GM21367 (cell line): ENCODE measurements around the gene SMARCD3.

Source experiments
- ATAC-seq: cut with Tn5 transposase; IDR thresholded peaks from one replicate; pipeline ENCODE4 v1.9.1; 2021; ENCODE audit not compliant: unreplicated experiment

Gene SMARCD3

DNA sequence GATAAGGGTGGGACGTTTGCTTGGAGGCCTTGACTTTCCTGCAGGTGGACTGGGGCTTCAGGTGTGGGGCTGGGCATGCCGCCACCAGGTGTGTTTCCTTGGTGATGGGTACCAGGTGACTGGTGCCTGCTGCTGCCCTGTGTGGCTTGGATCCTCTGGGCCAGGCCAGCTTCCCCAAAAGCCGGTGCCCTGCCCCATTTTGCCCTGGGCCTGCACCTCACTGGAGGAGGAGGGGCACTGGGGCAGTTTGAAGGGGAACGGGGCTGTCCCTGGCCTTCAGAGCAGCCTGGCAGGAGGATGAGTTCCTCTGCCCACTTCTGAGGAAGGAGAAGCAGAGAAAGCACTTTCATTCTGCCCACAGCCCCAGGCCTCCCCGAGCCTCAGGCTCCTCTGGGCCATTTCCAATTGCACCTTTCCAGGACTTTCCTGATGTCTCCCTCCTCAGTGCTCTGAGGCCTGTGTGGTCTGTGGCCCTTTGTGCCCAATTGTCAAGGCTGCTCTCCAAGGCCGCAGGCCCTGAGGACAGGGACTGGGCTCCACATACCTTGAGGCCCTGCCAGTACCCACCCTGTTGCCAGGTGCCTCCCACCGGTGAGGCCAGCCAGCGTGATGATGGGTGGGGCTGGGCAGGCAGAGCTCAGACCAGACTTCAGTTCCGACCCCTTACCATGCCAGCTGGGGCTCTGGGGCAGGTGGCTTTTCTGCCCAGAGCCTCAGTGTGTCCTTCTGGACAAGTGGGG lies 25.3 kb upstream of the SMARCD3 start:
- no peak for ATAC-seq

DNA sequence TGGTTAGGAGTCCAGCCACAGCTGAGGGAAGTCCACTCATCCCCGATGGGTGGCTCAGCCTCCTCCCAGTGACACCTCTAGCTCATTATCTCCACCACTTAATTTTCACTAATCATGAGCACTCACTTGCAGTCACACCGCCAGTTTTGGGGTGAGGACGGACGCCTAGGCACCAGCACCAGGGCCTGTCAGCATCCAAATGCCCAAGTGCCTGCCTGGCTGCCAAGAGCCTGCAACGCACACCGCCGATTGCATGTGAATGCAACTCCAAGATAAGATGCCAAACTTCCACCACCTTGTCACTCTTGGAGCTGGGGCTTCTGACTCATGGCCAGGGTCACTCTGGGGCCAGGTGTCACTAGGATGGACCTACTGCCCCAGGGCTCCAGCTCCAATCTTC lies 24.4 kb upstream of the SMARCD3 start:
- no peak for ATAC-seq

DNA sequence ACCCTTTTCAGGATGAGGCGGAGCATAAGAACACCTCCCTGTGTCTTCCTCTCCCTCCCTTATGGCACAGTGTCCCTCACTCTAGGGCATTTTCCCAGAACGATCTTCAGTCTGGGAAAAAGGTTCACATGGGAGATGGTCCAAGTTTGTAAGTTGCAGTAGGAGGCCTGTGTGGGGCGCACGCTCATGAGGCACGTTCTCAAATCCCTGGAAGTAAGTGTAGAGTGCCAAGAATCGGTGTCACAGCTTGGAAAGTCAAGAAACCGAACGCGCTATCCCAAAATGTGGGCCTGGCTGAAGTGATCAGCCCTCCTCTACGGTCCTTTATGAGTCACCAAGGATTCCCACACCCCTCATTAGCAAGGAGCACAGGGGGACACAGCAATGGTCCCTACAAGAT lies 23.9 kb upstream of the SMARCD3 start:
- no peak for ATAC-seq

DNA sequence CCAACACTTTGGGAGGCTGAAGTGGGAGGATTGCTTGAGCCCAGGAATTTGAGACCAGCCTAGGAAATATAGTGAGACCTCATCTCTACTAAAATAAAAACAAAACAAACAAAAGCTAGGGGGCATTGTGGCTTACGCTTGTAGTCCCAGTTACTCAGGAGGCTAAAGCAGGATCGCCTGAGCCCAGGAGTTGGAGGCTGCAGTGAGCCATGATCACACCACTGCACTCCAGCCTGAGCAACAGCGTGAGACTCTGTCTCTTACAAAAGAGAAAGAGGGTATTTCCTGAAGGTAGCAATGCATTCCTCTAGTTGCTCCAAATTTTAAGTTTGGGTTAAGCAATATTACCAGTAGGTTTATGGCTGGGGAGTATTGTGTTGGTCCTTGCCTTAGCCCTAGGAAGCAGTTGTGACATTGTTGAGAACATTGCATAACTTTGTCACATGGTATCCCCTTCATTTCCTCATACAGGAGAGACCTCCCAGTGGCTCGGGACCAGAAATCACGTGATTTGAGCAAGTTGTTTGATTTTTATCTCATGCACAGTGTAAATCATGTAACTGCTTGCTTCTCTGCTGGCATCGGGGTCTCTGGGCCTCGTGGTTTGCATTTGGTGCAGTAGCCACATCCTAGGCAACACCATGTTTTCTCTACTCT lies 23.3 kb upstream of the SMARCD3 start:
- no peak for ATAC-seq

DNA sequence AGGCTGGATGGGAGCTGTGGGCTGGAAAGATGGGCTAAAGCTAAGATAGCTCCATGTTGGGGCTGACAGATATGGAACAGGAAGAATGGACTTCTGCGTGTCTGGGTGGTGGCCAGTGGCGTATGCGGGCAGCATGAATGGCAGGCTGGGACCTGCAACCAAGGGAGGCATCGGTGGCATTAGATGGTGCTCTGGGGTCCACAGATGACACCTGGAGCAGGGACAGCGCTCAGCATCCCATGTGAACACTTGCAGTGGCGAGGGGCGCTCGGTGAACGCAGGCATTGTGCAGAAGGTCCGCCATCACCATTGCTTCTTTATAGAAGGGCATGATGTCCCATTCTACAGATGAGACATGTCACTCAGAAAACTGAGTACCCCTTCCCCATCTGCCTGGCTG lies 21.0 kb upstream of the SMARCD3 start:
- no peak for ATAC-seq

DNA sequence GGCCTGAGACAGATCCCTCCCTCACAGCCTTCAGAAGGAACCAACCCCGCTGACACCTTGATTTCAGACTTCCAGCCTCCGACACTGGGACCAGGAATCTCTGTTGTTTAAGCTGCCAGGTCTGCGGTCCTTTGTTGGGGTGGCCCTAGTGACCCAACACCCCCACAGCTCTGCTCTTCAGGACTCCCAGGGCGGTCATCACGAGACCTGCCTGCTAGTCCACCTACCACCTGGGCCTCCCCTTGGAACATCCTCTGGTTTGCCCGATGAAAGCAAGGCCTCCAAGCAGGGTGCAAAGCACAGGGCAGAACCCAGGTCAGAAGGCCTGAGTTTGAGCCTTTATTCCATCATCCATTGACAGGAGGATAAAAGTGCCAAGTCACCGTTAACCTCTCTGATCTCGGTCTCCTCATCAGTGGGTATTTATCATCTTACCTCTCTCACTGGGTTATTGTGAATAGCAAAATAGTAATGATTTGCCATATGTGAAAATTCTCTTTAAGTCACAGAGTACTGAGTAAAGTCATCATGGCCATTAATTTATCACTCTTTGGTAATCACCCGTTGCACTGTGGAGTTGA lies 16.9 kb upstream of the SMARCD3 start:
- no peak for ATAC-seq

DNA sequence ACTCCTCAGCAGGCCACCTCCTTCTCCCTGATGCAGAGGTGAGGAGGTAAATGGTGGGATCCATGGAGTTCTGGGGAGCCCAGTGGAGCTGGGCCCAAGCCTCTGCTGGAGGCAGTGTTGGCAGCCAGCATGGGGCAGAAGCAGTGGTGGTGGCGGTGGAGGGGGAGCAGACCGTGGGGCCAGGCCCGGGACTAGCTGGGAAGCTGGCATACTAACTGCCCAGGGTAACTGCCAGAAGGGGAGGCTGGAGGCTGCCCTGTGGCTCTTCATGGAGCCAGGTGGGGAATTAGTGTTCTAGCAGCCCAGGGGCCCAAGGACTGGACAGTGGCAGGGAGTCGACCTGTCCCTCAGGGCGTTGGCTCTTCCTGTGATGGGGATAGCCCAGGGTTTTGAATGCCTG lies 16.1 kb upstream of the SMARCD3 start:
- ATAC-seq = no peak

DNA sequence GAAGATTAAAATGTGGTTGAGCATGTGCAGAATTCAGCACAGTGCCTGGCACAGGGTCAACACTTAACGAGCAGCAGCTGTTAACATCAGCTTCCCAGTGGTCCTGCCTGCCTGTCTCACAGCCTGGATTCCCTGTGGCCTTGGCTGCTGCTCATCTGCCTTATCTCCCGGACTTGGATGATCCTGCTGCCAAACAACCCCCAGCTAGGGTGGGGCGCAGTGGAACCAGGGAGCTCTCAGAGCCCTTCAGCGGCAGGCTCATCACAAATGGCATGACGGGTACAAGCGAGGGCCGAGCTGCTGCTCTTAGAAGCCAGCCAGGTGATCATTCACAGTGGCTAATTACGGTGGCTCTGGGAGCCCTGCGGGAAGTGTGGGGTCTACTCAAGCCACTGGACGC lies 13.0 kb upstream of the SMARCD3 start:
- ATAC-seq = no peak

DNA sequence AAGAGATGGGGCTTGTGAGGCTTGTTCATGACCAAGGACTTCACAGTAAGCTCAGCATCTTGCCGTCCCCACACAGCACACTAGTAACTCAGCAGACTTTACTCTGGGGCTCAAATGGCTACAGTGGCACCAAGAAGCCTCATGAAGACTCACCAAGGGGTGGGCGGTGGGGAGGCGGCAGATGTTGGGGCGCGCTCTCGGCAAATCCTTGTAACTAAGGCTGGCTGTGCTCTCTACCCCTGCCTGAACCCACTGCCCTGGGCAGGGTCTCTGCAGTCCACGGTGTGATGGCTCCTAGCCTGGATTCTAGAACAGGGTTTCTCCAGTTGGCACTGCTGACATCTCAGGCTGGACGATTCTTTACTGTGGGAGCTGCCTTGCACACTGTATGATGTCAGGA lies 12.4 kb upstream of the SMARCD3 start:
- ATAC-seq = no peak

DNA sequence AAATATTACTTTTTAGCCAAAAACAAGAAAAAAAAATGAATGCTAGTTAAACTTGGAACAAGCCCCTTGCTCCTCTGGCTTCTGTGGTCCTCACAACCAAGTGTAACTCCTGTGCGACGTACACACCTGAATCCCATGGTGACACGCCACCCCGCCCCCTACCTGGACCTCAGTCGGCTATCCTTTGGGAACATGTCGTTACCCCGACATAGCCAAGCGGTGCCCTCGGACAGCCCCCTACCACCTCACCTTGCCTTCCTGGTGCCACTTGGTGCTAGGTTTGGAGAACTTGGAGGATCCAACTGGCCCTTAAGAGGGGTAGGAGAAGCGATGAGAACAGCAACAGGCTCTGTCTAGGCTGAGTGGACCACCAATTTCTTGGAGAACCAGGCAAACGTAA lies 12.0 kb upstream of the SMARCD3 start:
- no peak for ATAC-seq

DNA sequence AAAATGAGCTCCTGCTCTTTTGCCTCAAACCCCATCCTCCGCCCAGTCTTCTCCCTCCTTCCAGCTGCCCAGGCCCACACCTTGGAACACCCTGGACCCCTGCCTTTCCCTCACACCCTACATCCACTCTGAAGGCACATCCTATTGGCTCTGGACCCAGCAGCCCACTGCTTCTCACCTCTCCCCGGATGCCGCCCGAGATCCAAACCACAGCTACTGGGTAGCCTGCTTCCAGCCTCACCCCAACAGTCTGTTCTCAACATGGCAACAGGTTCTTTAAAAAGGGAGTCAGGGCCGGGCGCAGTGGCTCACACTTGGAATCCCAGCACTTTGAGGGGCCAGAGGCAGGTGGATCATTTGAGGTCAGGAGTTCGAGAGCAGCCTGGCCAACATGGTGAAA lies 9.5 kb upstream of the SMARCD3 start:
- no peak for ATAC-seq

DNA sequence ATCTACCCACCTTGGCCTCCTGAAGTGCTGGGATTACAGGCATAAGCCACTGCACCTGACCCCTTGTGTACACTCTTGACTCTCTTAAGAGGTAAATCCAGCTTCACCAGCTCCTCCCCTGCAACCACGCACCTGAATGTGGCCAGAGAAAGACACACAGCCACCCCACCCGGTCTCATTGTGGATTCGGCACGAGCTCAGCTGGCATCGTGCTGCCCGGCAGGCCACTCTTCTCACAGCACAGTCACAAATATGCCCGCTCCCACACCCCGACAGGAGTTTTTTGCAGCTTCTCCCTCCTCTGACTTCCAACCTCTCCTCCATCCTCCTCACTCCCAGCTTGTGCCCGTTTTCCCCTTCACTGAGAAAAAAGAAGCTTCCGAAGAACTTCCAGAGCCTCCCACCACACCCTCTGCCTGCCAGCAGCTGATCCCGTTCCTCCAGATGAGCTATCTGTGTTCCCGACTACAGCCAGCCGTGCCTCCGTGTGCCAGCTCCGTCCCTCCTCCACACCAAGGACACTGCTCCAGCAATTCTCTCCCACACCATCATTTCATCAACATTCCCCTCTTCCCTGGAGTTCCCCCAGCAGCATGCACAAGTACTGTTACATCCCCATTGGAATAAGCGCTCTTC lies 8.0 kb upstream of the SMARCD3 start:
- no peak for ATAC-seq

DNA sequence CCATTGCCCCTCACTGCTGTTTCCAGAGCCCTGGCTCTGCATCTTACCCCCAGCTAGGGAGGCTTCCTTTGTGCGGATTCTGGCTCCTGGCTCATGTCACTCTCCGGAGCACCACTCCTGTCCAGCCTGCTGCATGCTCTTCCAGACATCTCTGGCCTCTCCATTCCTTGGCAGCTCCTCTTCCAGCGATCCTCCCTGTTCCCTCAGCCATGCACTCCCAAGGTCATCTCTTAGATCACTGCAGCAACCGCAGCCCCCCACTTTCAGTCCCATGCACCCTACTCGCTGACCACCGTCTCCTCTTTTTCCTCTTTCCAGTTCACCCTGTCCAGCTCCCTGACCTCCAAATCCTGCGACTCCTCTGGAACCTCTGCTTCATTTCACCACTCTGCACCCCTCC lies 6.9 kb upstream of the SMARCD3 start:
- ATAC-seq = no peak

DNA sequence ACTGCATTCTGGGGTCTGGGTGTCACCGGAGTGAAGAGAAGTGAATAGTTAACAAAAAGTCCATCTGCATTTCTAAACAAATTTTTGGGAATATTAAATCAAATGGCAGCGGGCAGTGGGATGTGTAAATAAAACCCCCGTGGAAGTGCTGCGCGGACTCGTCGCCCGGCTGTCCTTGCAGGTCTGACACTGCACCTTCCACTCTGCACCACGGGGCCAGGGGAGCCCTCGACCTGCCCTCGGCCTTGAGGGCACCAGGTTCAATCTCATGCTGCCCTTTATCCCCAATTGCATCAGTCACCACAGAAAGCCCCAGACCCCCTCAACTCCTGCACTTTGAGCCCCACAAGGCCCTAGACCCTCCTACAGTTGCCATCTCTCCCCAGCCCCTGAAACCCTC lies 6.4 kb upstream of the SMARCD3 start:
- ATAC-seq = no peak

DNA sequence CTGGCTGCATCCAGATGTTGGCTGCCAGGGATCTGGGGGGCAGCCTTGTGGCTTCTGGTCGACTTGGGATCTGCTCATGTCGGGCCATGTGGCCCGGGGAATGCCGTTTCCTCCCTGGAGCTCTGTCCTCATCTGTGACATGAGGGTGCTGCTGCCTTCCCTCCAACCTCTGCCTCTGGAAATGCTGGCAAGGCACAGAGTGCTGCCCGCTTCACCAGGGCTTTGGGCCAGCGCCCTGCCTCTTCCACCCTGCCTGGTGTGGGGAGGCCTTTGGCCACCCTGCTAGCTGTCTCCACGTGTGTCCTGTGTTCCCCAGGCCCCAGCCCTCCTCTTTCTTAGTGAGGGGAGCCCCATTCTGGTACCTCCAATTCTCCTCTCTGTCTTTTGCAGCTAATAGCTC lies 5.8 kb upstream of the SMARCD3 start:
- ATAC-seq = no peak

DNA sequence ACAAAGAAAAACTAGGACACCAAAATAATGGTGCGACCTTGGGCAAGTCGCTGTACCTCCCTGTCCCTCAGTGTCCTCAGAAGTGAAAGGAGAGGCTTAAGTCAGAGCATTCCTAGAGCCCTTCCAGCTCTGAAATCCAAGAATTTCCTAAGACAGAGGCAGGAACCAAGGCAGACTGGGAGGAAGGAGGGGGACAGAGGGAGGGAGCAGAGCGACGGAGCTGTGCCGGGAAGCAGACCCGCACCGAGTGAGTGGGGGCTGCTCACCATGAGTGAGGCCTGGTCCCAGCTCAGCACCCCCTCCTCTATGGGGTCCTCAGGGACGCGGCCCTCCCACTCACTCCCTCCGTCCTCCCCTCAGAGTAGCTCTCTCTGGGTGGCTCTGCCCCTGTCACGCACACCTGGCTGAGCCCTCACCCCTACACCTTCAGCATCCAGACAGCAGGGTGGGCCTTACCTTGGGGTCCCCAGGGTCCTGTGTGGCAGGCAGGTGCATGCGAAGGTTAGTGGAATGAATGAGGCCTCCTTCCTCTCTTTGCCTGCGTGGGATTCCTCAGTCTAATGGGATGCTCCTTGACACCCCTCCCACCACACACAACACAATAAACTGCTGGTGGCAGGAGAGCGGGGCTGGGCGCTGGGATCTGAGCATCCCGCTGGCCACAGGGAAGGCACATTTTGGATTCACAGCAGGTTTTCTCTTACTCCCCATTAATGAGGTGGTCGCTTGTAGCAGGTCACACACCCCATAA lies 4.6 kb upstream of the SMARCD3 start:
- ATAC-seq = no peak

DNA sequence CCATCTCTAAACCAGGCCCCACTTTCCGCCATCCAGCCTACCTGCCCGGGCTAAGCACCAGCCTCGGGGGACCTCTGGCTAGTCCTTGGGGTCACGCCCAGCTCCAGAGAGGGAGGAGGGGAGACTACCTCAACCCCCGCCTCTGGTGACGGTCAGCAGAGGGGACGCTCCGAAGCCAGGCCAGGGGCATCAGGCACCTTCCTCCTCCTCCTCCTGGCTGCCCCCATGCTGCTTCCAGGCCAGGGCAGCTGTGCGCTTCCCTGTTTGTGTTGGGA lies 4.0 kb upstream of the SMARCD3 start:
- no peak for ATAC-seq

DNA sequence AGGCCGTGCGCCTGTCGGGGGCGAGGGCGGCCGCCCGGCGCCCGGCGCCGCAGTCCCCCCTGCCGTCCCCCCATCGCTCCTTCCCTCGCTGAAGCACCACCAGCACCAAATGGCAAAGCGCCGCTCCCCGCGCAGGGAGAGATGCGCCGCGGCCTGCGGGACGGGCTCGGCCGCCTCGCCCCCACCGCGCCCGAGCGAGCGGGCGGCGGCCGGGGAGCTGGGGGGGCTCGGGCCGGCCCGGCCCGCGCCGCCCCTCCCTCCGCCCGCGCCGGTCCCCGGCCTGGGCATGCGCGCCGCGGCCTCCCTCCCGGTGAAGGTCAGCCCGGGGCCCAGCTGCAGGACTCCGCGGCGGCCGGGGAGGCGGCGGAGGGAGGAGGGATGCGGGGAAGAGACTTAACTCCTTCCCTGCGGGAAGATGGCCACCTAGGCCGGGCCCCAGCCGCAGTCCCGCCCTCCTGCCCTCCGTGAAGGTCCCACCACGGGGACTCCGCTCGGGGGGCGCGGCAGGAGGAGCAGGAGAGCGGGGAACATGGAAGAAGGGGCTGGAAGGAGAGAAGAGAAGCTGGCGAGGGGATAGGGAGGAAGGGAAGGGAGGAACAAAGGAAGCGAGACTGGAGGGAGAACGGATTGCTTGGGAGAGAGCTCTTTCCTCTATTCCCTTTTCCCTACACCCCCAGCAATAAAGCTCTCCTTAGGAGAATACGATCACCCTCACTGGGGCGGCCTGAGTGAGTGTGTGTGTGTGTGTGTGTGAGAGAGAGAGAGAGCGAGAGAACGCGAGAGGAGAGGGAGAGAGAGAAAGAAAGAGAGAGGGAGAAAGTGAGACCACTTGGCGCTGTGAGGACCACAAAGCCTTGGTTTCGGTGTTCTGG lies 3.4 kb upstream of the SMARCD3 start:
- ATAC-seq = no peak

DNA sequence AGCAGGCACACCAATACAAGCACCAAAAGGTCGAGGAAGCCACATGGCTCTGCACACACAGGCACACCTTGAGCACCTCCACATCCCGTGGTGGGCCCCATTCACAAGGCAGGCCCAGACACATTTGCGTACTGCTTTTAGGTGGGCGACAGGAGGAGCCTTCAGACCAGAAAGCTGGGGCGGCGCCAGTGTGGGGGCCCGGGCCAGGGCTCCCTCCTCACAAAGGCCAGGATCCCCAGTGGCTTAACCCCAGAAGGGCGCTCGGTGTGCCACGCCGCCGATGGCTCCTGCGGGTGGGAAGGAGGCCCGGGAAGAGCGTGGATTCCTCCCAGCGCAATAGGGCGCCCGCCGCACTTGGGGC lies 2.8 kb upstream of the SMARCD3 start:
- no peak for ATAC-seq

DNA sequence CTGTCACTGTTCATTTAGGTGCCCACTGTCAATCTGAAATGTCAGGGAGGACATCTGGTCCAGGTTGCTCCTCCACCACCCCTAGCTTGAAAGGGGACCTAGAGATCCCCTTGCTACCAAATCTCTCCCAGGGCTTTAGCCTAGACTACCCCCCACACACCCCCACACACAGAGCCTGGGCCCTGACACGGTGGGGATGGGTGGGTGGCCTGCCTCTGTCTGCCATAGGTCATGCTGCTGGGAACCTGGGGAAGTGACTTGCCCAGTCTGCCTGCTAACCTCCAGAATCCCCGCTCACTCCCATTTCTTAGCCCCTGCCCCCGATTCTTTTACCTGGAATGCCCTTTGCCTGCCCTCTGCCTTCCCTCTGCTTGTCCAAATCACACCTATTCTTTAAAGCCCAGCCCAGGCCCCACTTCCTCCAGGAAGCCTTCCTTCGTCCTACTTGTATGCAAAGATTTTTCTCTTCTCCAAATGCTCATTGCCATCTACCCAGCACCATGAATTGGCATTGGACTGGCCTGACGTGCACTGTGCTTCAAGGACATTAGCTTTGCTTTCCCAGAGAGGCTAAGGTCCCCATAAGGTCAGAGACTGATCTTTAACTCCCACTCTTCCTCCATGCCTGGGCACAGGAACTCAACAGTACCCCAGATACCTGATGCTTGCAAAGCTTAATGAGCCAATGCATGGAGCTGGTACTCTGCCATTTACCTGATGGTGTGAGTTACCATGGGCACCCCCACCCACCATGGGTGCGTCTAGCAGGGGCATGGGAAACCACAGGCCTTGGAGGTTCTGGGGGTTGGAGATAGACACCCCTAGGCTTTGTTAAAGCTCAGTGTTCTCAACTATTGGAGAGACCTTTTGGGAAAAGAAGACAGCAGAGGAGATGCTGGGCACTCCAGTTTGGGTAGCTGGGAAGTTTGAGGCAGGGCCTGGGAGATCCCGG lies 2.0 kb upstream of the SMARCD3 start:
- no peak for ATAC-seq
